ENCODE measurements around the gene PEAK3. TPM values are rescaled to one million over a fixed set of nuclear protein-coding genes. Genes with fewer than 3 reads are reported as not detected.

PEAK3 gene
- total and polyA plus RNA-seq, 4 donors = 0.11 to 0.20 (median 0.16) TPM; not detected in 1

GRCh38 chr19:2317300-2317699 lies 35.3 kb upstream of the PEAK3 start:
- WGBS (ENCODE audit: insufficient coverage) = 88% methylated on average over 13 of the region's 13 CpGs
- Histone ChIP-seq H3K27me3 (ENCODE audit: control insufficient read depth, insufficient read depth, low read length) (peaks cover 2% of the 10 kb centered on the region), H3K4me1 (ENCODE audit: control insufficient read depth, insufficient read depth, low read length) (peaks cover 15% of the 10 kb centered on the region), H3K9me3 (ENCODE audit: control insufficient read depth, insufficient read depth, low read length) (no peaks in the 10 kb centered on the region), H3K36me3 (ENCODE audit: control insufficient read depth, insufficient read depth, low read length) (peaks cover 36% of the 10 kb centered on the region), H3K27ac (ENCODE audit: low read depth, low read length) (no peak overlapping the region), H3K4me3 (ENCODE audit: low read depth, low read length) (no peak overlapping the region)
- no peak for DNase-seq (ENCODE audit: low read depth in 4 of 6, low spot score in 6 of 6)

DNA sequence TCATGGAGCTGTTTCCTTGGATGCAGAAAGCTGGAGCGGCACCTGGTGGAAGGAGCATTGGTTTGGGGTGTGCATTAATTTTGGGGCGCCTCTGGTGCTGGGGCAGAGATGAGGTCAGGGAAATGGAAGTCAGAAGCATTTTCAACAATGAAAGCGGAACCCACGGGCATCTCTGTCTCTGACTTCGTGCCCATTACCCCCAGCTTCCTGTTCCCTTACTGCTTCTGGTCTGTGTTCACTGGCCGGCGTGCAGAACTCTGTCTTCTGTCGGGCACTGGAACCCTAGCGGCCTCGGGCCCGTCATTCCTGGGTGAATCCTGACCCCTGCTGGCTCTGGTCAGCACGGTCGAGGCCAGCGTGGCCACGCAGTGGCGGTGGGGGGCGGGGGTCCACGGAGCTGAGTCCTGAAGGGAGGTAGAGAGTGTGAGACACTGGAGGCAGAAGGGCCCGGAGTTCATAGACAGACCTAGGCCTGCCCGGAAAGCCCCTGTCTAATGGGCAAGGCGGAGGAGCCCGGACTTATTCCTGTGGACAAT lies 33.9 kb upstream of the PEAK3 start:
- Histone ChIP-seq H3K4me3 (ENCODE audit: low read depth, low read length) (no peak overlapping the region), H3K27me3 (ENCODE audit: control insufficient read depth, insufficient read depth, low read length) (peaks cover 5% of the 10 kb centered on the region), H3K9me3 (ENCODE audit: control insufficient read depth, insufficient read depth, low read length) (no peaks in the 10 kb centered on the region), H3K36me3 (ENCODE audit: control insufficient read depth, insufficient read depth, low read length) (peaks cover 22% of the 10 kb centered on the region), H3K4me1 (ENCODE audit: control insufficient read depth, insufficient read depth, low read length) (peaks cover 16% of the 10 kb centered on the region), H3K27ac (ENCODE audit: low read depth, low read length) (no peak overlapping the region)
- WGBS (ENCODE audit: insufficient coverage) = 25% methylated on average over 22 of the region's 22 CpGs
- peak in 2 of 6 donors; percentile 67 to 70 for DNase-seq (ENCODE audit: low read depth in 4 of 6, low spot score in 6 of 6)

DNA sequence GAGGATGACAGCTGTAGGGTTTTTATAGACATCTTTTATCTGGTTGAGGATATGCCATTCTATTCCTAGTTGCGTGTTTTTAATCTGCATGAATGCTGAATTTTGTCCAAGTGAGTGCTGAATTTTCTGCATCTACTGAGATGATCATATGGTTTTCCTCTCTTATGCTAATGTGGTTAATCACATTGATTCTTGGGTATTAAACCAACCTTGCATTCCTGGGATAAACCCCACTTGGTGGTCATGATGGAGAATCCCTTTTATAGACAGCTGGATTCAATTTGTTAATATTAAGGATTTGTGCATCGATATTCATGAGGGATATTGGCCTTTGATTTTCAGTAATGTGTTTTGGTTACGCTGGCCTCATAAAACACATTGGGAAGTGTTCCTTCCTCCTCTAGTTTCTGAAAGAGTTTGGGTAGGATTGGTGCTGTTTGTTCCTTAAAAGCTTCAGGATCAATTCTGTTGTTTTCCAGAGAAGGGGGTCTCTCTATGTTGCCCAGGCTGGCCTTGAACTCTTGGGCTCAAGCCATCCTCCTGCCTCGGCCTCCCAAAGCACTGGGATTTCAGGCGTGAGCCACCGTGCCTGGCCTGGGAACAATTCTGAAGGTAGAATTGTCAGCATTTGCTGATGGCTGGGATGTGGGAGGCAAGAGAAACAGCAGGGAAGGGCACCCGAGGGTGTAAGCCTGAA lies 33.3 kb upstream of the PEAK3 start:
- H3K36me3 ChIP-seq (ENCODE audit: control insufficient read depth, insufficient read depth, low read length) = peaks cover 16% of the 10 kb centered on the region
- 92% methylated on average over 7 of the region's 7 CpGs for WGBS (ENCODE audit: insufficient coverage)
- H3K4me1 ChIP-seq (ENCODE audit: control insufficient read depth, insufficient read depth, low read length) = peaks cover 17% of the 10 kb centered on the region
- H3K27me3 ChIP-seq (ENCODE audit: control insufficient read depth, insufficient read depth, low read length) = peaks cover 5% of the 10 kb centered on the region
- H3K9me3 ChIP-seq (ENCODE audit: control insufficient read depth, insufficient read depth, low read length) = no peaks in the 10 kb centered on the region
- no peak overlapping the region for H3K4me3 ChIP-seq (ENCODE audit: low read depth, low read length)
- no peak for DNase-seq (ENCODE audit: low read depth in 4 of 6, low spot score in 6 of 6)
- no peak overlapping the region for H3K27ac ChIP-seq (ENCODE audit: low read depth, low read length)

DNA sequence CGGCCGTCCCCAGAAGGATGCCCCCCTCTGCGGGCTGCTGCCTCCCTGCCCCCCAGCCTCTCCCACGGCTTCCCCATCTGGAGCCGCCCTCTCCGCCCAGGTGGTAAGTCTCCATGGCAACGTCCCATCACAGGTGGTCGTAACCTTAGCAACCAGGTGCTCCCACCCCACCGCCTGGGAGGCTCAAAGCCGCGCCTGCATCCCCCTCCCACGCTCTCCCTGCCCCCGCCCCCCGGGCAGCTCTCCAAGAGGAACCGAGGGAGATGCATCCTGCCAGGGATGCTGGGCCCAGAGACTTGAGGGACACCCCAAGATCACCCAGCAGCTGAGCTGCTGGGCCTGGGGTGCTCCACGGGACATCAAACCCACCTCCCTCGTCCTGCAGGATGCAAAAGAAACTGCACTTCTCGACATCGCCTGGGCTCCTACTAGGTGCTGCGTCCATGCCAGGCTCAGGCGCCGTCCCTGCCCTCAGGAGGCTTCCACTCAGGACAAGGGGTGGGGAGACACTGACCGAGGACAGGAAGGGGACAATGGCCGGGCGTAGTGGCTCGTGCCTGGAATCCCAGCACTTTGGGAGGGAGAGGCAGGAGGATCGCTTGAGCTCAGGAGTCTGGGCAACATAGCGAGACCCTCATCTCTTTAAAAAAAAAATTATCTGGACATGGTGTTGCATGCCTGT lies 31.0 kb upstream of the PEAK3 start:
- Histone ChIP-seq H3K4me3 (ENCODE audit: low read depth, low read length) (no peak overlapping the region), H3K4me1 (ENCODE audit: control insufficient read depth, insufficient read depth, low read length) (peaks cover 36% of the 10 kb centered on the region), H3K36me3 (ENCODE audit: control insufficient read depth, insufficient read depth, low read length) (peaks cover 3% of the 10 kb centered on the region), H3K9me3 (ENCODE audit: control insufficient read depth, insufficient read depth, low read length) (no peaks in the 10 kb centered on the region), H3K27ac (ENCODE audit: low read depth, low read length) (no peak overlapping the region), H3K27me3 (ENCODE audit: control insufficient read depth, insufficient read depth, low read length) (peaks cover 14% of the 10 kb centered on the region)
- 42% methylated on average over 28 of the region's 28 CpGs for WGBS (ENCODE audit: insufficient coverage)
- DNase-seq (ENCODE audit: low read depth in 4 of 6, low spot score in 6 of 6) = peak in 1 of 6 donors; percentile 30

DNA sequence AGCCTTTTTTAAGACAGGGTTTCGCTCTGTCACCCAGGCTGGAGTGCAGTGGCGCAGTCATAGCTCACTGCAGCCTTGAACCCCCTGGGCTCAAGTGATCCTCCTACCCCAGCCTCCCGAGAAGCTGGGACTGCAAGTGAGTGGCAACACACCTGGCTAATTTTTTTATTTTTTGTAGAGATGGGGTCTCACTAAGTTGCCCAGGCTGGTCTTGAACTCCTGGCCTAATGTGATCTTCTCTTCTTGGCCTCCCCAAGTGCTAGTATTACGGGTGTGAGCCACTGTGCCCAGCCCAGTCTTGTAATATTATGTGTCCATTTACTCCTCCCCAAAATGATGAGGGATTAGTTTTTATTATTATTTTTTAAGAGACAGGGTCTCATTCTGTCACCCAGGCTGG lies 29.1 kb upstream of the PEAK3 start:
- H3K36me3 ChIP-seq (ENCODE audit: control insufficient read depth, insufficient read depth, low read length) = peaks cover 2% of the 10 kb centered on the region
- H3K4me1 ChIP-seq (ENCODE audit: control insufficient read depth, insufficient read depth, low read length) = peaks cover 44% of the 10 kb centered on the region
- no peak overlapping the region for H3K4me3 ChIP-seq (ENCODE audit: low read depth, low read length)
- DNase-seq (ENCODE audit: low read depth in 4 of 6, low spot score in 6 of 6) = no peak
- no peaks in the 10 kb centered on the region for H3K9me3 ChIP-seq (ENCODE audit: control insufficient read depth, insufficient read depth, low read length)
- no peak overlapping the region for H3K27ac ChIP-seq (ENCODE audit: low read depth, low read length)
- 94% methylated on average over 2 of the region's 4 CpGs for WGBS (ENCODE audit: insufficient coverage)
- H3K27me3 ChIP-seq (ENCODE audit: control insufficient read depth, insufficient read depth, low read length) = peaks cover 21% of the 10 kb centered on the region

- Histone ChIP-seq H3K9me3 (ENCODE audit: control insufficient read depth, insufficient read depth, low read length) (no peaks in the 10 kb centered on the region), H3K4me1 (ENCODE audit: control insufficient read depth, insufficient read depth, low read length) (peaks cover 38% of the 10 kb centered on the region), H3K27ac (ENCODE audit: low read depth, low read length) (no peak overlapping the region), H3K36me3 (ENCODE audit: control insufficient read depth, insufficient read depth, low read length) (peaks cover 2% of the 10 kb centered on the region), H3K4me3 (ENCODE audit: low read depth, low read length) (no peak overlapping the region), H3K27me3 (ENCODE audit: control insufficient read depth, insufficient read depth, low read length) (peaks cover 21% of the 10 kb centered on the region)
- 59% methylated on average over 13 of the region's 17 CpGs for WGBS (ENCODE audit: insufficient coverage)
- DNase-seq (ENCODE audit: low read depth in 4 of 6, low spot score in 6 of 6) = peak in 2 of 6 donors; percentile 73 to 80
These were observed 27.9 kb upstream of the PEAK3 start for GRCh38 chr19:2309734-2310362.

DNA sequence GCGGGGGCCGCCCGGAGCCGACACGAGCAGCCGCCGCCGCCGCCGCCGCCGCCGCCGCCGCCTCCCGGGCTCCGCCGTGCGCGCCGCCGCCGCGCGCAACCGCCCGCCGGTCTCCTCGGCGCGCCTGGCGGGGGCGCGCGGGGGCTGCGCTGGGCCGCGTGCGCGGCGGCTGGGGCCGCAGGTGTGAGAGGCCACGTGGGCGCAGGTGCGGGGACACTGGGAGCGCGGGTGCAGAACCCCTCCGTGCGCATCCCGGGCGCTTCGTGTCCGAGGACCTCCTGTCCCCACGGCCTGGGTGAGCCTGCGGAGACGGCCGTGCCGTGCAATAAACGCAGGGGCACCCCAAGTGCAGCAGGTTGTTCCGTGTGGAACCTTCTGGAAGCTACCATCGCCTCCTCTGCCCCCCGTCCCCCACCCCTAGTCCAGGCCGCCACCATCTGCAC lies 26.2 kb upstream of the PEAK3 start, which contains the start of gene LINGO3:
Gene LINGO3 (minus strand): TSS at position 41 of the 443 bp plus-strand sequence. CDS start 16,378 bp downstream, outside the sequence.
- peak within 1 kb of the TSS; percentile 39 for H3K4me3 ChIP-seq (ENCODE audit: low read depth, low read length)
- H3K36me3 ChIP-seq (ENCODE audit: control insufficient read depth, insufficient read depth, low read length) = peaks cover 8% of the 10 kb centered on the region
- 2% methylated on average over 63 of the region's 63 CpGs for WGBS (ENCODE audit: insufficient coverage)
- peaks cover 43% of the 10 kb centered on the region for H3K4me1 ChIP-seq (ENCODE audit: control insufficient read depth, insufficient read depth, low read length)
- H3K27ac ChIP-seq (ENCODE audit: low read depth, low read length) = no peak within 1 kb of the TSS
- H3K27me3 ChIP-seq (ENCODE audit: control insufficient read depth, insufficient read depth, low read length) = peaks cover 21% of the 10 kb centered on the region
- peak in 2 of 6 donors; percentile 48 to 69 for DNase-seq (ENCODE audit: low read depth in 4 of 6, low spot score in 6 of 6)
- no peaks in the 10 kb centered on the region for H3K9me3 ChIP-seq (ENCODE audit: control insufficient read depth, insufficient read depth, low read length)

DNA sequence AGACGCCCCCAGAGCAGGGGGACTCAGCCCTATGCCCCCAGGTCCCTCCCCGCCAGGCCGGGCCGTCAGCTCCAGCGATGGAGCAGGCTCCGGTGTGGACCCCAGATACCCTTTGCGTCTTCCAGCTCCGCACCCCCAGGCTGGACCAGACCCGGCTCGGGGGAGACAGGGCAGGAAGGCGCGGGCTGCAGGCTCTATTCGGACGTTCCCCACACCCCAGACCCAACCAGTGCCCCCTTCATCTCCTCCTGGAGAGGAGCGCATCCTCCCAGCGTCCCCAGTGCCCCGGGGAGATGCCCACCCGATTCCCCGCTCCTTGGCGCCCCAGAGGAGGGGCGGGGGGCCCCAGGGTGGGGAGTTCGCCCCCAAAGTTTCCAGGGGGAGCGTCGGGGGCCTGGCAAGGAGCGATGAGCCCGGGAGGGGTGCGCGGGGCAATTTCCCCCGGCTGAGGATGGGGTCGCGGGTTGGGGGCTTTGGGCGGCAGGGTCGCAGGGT lies 25.6 kb upstream of the PEAK3 start:
- WGBS (ENCODE audit: insufficient coverage) = 16% methylated on average over 30 of the region's 33 CpGs
- Histone ChIP-seq H3K4me1 (ENCODE audit: control insufficient read depth, insufficient read depth, low read length) (peaks cover 47% of the 10 kb centered on the region), H3K27ac (ENCODE audit: low read depth, low read length) (no peak overlapping the region), H3K4me3 (ENCODE audit: low read depth, low read length) (peak overlapping the region; percentile 39), H3K36me3 (ENCODE audit: control insufficient read depth, insufficient read depth, low read length) (peaks cover 8% of the 10 kb centered on the region), H3K9me3 (ENCODE audit: control insufficient read depth, insufficient read depth, low read length) (no peaks in the 10 kb centered on the region), H3K27me3 (ENCODE audit: control insufficient read depth, insufficient read depth, low read length) (peaks cover 23% of the 10 kb centered on the region)
- DNase-seq (ENCODE audit: low read depth in 4 of 6, low spot score in 6 of 6) = no peak

GRCh38 chr19:2306971-2307370 lies 25.0 kb upstream of the PEAK3 start:
- Histone ChIP-seq H3K4me1 (ENCODE audit: control insufficient read depth, insufficient read depth, low read length) (peaks cover 49% of the 10 kb centered on the region), H3K4me3 (ENCODE audit: low read depth, low read length) (no peak overlapping the region), H3K27ac (ENCODE audit: low read depth, low read length) (no peak overlapping the region), H3K27me3 (ENCODE audit: control insufficient read depth, insufficient read depth, low read length) (peaks cover 21% of the 10 kb centered on the region), H3K9me3 (ENCODE audit: control insufficient read depth, insufficient read depth, low read length) (no peaks in the 10 kb centered on the region), H3K36me3 (ENCODE audit: control insufficient read depth, insufficient read depth, low read length) (peaks cover 8% of the 10 kb centered on the region)
- WGBS (ENCODE audit: insufficient coverage) = 62% methylated on average over 17 of the region's 17 CpGs
- no peak for DNase-seq (ENCODE audit: low read depth in 4 of 6, low spot score in 6 of 6)

Data from spinal cord (tissue), 10 donors.